MCF 10A (cell line): ENCODE data around the gene MMP12. TPM values are rescaled to one million over a fixed set of nuclear protein-coding genes. Genes with fewer than 3 reads are reported as not detected.

Experiments used
- BruUV-seq: library from RNA; stranded (reverse); fragments of 400-500 nt; replicated peaks from 2 replicates; lab custom pipeline; 2021; lab: Mats Ljungman, UMichigan
- CTCF ChIA-PET: fragments of 300-600 bp; sonication (Branson Sonifier 250); formaldehyde crosslinking; extraction: SDS; loops from one replicate; lab custom pipeline; 2021; ENCODE audit warnings: antibody characterized with exemption, inconsistent platforms; lab: Yijun Ruan, JAX
- POLR2A ChIA-PET: fragments of 300-600, 350-650 bp; sonication (Branson Sonifier 250); formaldehyde crosslinking; extraction: SDS; loops from one replicate; lab custom pipeline; 2020; ENCODE audit warnings: antibody characterized with exemption, inconsistent platforms; lab: Yijun Ruan, JAX
- DNase-seq: peaks from one replicate; pipeline ENCODE4 v3.0.0-alpha.2; 2018; ENCODE audit not compliant: unreplicated experiment
- H3K27ac Mint-ChIP-seq: one replicate; pipeline ENCODE4 v1.8.0; 2022; ENCODE audit warnings: mild to moderate bottlenecking, low read depth, mixed read lengths; ENCODE audit not compliant: unreplicated experiment
- H3K27me3 Mint-ChIP-seq: one replicate; pipeline ENCODE4 v1.8.0; 2022; ENCODE audit warnings: mixed read lengths; ENCODE audit not compliant: insufficient read depth, unreplicated experiment
- H3K36me3 Mint-ChIP-seq: one replicate; pipeline ENCODE4 v1.8.0; 2022; ENCODE audit warnings: mild to moderate bottlenecking, moderate library complexity, mixed read lengths; ENCODE audit not compliant: insufficient read depth, unreplicated experiment
- H3K4me1 Mint-ChIP-seq: one replicate; pipeline ENCODE4 v1.8.0; 2022; ENCODE audit warnings: mixed read lengths; ENCODE audit not compliant: insufficient read depth, unreplicated experiment
- H3K4me3 Mint-ChIP-seq: one replicate; pipeline ENCODE4 v1.8.0; 2022; ENCODE audit warnings: mild to moderate bottlenecking, moderate library complexity, mixed read lengths; ENCODE audit not compliant: unreplicated experiment
- H3K9me3 Mint-ChIP-seq: one replicate; pipeline ENCODE4 v1.8.0; 2022; ENCODE audit warnings: mixed read lengths; ENCODE audit not compliant: unreplicated experiment
- CTCF ChIP-seq: fragments of 200-600 bp; IDR thresholded peaks from one replicate; pipeline ENCODE4 v1.8.0; 2022; ENCODE audit warnings: antibody characterized with exemption, mild to moderate bottlenecking; ENCODE audit not compliant: unreplicated experiment
- intact Hi-C: fragments of 100-400 bp; cut with micrococcal nuclease; formaldehyde crosslinking; loops from 2 replicates; pipeline ENCODE4 v1.14.1; 2022
- total RNA-seq: library from RNA; stranded (reverse); gene quantifications from 2 replicates; pipeline ENCODE4 v1.2.3, GENCODE V29; 2022

MMP12 gene
- total RNA-seq, 1 experiment from 2014 or later = not detected

- Mint-ChIP-seq H3K27ac (no peak within 1 kb of the TSS), H3K27me3 (no peaks in the 10 kb centered on the region), H3K4me1 (peaks cover 24% of the 10 kb centered on the region), H3K4me3 (no peak within 1 kb of the TSS), H3K36me3 (no peaks in the 10 kb centered on the region), H3K9me3 (no peaks in the 10 kb centered on the region)
- POLR2A ChIA-PET = interaction anchor here (1.2 to 1.9 kb wide), 3 partner anchors 10 to 34 kb away, joined by 3 to 5 read pairs (median 5); no protein-coding TSS in a partner anchor
- CTCF ChIA-PET = interaction anchor here (0.7 kb wide), 1 partner anchor 174 kb away, joined by 3 read pairs; no protein-coding TSS in a partner anchor
- no peak for TF ChIP-seq CTCF
- BruUV-seq = no TSS peak
- intact Hi-C loops = no loop called here
- DNase-seq = peak; percentile 48
These were observed 31.3 kb downstream of the MMP12 start, which contains the start of gene MMP3 for GRCh38 chr11:102843489-102843888. TSS of gene MMP3 (minus strand) at chr11:102843609. CDS start at chr11:102843546, 63 bp downstream.

- no peak for DNase-seq
- BruUV-seq = no TSS peak
- H3K27ac Mint-ChIP-seq = no peak overlapping the region
- H3K9me3 Mint-ChIP-seq = no peaks in the 10 kb centered on the region
- H3K4me3 Mint-ChIP-seq = no peak overlapping the region
- ChIA-PET POLR2A (interaction anchor here (0.9 to 1.9 kb wide), 4 partner anchors 8 to 33 kb away, joined by 3 to 5 read pairs (median 4); no protein-coding TSS in a partner anchor), CTCF (no interaction called here)
- H3K27me3 Mint-ChIP-seq = no peaks in the 10 kb centered on the region
- intact Hi-C loops = no loop called here
- no peak for TF ChIP-seq CTCF
- no peaks in the 10 kb centered on the region for H3K36me3 Mint-ChIP-seq
- H3K4me1 Mint-ChIP-seq = peaks cover 24% of the 10 kb centered on the region
These were observed 31.9 kb downstream of the MMP12 start for GRCh38 chr11:102842930-102843329.

- Mint-ChIP-seq H3K4me1 (peaks cover 25% of the 10 kb centered on the region), H3K36me3 (peaks cover under 1% of the 10 kb centered on the region), H3K4me3 (no peak overlapping the region), H3K9me3 (no peaks in the 10 kb centered on the region), H3K27me3 (no peaks in the 10 kb centered on the region), H3K27ac (no peak overlapping the region)
- POLR2A ChIA-PET = no interaction called here
- intact Hi-C loops = no loop called here
- CTCF ChIA-PET = interaction anchor here (1.0 to 1.1 kb wide), 2 partner anchors 12 to 106 kb away, joined by 3 read pairs; no protein-coding TSS in a partner anchor
- DNase-seq = no peak
- no TSS peak for BruUV-seq
- no peak for TF ChIP-seq CTCF
These were observed 34.8 kb downstream of the MMP12 start for GRCh38 chr11:102840018-102840417.

- ChIA-PET CTCF (interaction anchor here (2.0 kb wide), 1 partner anchor 77 kb away, joined by 8 read pairs; no protein-coding TSS in a partner anchor), POLR2A (no interaction called here)
- Mint-ChIP-seq H3K36me3 (peaks cover 6% of the 10 kb centered on the region), H3K9me3 (no peaks in the 10 kb centered on the region), H3K27me3 (no peaks in the 10 kb centered on the region), H3K27ac (no peak overlapping the region), H3K4me3 (no peak overlapping the region), H3K4me1 (peaks cover 13% of the 10 kb centered on the region)
- no peak for TF ChIP-seq CTCF
- no peak for DNase-seq
- no TSS peak for BruUV-seq
- intact Hi-C loops = no loop called here
These were observed 37.1 kb downstream of the MMP12 start for GRCh38 chr11:102837646-102838045.
